Measurements from ENCODE around the gene HORMAD2.

GRCh38 chr22:30210235-30210909, 130.1 kb downstream of the HORMAD2 start:
- no peak for TF ChIP-seq POLR2A (IDR thresholded peaks at IDR 0.05)
- TF ChIP-seq, protein P1, sequence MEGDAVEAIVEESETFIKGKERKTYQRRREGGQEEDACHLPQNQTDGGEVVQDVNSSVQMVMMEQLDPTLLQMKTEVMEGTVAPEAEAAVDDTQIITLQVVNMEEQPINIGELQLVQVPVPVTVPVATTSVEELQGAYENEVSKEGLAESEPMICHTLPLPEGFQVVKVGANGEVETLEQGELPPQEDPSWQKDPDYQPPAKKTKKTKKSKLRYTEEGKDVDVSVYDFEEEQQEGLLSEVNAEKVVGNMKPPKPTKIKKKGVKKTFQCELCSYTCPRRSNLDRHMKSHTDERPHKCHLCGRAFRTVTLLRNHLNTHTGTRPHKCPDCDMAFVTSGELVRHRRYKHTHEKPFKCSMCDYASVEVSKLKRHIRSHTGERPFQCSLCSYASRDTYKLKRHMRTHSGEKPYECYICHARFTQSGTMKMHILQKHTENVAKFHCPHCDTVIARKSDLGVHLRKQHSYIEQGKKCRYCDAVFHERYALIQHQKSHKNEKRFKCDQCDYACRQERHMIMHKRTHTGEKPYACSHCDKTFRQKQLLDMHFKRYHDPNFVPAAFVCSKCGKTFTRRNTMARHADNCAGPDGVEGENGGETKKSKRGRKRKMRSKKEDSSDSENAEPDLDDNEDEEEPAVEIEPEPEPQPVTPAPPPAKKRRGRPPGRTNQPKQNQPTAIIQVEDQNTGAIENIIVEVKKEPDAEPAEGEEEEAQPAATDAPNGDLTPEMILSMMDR (IDR thresholded peaks at IDR 0.05 in 4 of 5, conservative IDR thresholded peaks at IDR 0.05 in 1 of 5), result no peak

All from gastrocnemius medialis (tissue), 4 donors.